Mammary epithelial cell (primary cell): ENCODE data around the gene ZNF366.

Source experiments
- EZH2 ChIP-seq: IDR thresholded peaks from 2 replicates; pipeline ENCODE4 v1.6.1; 2012; ENCODE audit warnings: low read length, inconsistent platforms, borderline replicate concordance
- TF ChIP-seq, protein P1 (sequence below), 2 donors: IDR thresholded peaks in 1 of 2; conservative IDR thresholded peaks in 1 of 2; 2 replicates each; pipeline ENCODE4 v1.5.1; 2011 to 2012; ENCODE audit warnings: inconsistent platforms in 2 of 2, low read length in 2 of 2, mild to moderate bottlenecking in 2 of 2, control low read depth in 1 of 2, low read depth in 1 of 2; ENCODE audit not compliant: insufficient read depth in 1 of 2; ENCODE audit errors: extremely low read depth in 1 of 2

DNA sequence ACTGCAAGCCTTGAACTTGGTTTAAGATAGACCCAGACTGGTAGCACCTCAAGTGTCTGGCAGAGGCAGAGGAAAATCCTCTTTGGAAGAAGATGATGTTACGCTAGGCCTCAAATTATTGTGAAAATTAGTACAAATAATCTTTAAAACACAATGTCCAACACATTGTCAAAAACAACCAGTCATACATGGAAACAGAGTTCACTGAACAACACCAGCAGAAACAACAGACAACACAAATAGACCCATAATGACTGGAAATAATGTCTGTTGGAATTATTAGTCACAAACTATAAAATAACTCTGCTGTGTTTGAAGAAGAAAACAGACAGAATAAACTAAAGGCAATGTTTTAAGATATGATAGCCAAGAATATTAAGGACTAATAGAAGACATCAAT, 15.4 kb upstream of the ZNF366 start:
- TF ChIP-seq EZH2, result no peak
- TF ChIP-seq, protein P1, sequence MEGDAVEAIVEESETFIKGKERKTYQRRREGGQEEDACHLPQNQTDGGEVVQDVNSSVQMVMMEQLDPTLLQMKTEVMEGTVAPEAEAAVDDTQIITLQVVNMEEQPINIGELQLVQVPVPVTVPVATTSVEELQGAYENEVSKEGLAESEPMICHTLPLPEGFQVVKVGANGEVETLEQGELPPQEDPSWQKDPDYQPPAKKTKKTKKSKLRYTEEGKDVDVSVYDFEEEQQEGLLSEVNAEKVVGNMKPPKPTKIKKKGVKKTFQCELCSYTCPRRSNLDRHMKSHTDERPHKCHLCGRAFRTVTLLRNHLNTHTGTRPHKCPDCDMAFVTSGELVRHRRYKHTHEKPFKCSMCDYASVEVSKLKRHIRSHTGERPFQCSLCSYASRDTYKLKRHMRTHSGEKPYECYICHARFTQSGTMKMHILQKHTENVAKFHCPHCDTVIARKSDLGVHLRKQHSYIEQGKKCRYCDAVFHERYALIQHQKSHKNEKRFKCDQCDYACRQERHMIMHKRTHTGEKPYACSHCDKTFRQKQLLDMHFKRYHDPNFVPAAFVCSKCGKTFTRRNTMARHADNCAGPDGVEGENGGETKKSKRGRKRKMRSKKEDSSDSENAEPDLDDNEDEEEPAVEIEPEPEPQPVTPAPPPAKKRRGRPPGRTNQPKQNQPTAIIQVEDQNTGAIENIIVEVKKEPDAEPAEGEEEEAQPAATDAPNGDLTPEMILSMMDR (conservative IDR thresholded peaks at IDR 0.05 in 1 of 2, IDR thresholded peaks at IDR 0.05 in 1 of 2; ENCODE audit: extremely low read depth in 1 of 2, insufficient read depth in 1 of 2, low read depth in 1 of 2, low read length in 2 of 2), result no peak
